WTC11 (cell line): ENCODE measurements around the gene USH1G.

Experiments
- FOXP1 ChIP-seq: sonication (generic); formaldehyde crosslinking; IDR thresholded peaks from 2 replicates; pipeline ENCODE4 v1.8.0; 2022; ENCODE audit warnings: missing genetic modification reagents, mild to moderate bottlenecking, moderate library complexity, borderline replicate concordance
- PRDM15 ChIP-seq: sonication (generic); formaldehyde crosslinking; IDR thresholded peaks from 2 replicates; pipeline ENCODE4 v1.8.0; 2022; ENCODE audit warnings: missing genetic modification reagents
- SP1 ChIP-seq: sonication (generic); formaldehyde crosslinking; conservative IDR thresholded peaks from 2 replicates; pipeline ENCODE4 v1.8.1; 2022; ENCODE audit warnings: missing genetic modification reagents
- TF ChIP-seq, protein P1 (sequence below): fragments of 200-600 bp; IDR thresholded peaks from 2 replicates; pipeline ENCODE4 v1.8.0; 2022; ENCODE audit warnings: antibody characterized with exemption

DNA sequence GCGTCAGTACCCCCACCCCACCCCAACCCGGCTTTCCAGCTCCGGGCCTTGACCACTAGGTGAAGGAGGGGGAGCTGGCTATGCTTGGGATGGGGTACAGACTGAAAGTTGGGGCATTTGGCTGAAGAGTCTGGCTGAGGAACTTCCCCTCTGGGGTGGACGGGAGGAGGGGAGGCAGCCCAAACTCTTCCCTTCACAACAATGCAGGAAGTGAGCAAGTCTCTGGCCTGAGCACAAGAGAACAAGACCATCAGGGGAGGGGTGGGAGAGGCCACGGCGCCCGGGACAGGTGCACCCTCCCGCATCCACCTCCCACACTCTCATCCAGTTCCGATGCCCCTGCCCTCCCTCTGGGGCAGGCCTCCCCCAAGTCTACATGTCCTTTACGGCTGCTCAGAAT lies 5.6 kb downstream of the USH1G start:
- TF ChIP-seq, protein P1, sequence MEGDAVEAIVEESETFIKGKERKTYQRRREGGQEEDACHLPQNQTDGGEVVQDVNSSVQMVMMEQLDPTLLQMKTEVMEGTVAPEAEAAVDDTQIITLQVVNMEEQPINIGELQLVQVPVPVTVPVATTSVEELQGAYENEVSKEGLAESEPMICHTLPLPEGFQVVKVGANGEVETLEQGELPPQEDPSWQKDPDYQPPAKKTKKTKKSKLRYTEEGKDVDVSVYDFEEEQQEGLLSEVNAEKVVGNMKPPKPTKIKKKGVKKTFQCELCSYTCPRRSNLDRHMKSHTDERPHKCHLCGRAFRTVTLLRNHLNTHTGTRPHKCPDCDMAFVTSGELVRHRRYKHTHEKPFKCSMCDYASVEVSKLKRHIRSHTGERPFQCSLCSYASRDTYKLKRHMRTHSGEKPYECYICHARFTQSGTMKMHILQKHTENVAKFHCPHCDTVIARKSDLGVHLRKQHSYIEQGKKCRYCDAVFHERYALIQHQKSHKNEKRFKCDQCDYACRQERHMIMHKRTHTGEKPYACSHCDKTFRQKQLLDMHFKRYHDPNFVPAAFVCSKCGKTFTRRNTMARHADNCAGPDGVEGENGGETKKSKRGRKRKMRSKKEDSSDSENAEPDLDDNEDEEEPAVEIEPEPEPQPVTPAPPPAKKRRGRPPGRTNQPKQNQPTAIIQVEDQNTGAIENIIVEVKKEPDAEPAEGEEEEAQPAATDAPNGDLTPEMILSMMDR: no peak
- no peak for TF ChIP-seq SP1 (CRISPR knock-in tag)
- no peak for TF ChIP-seq FOXP1 (CRISPR knock-in tag)
- TF ChIP-seq PRDM15 (CRISPR knock-in tag): no peak
